HepG2 (cell line): Measurements from ENCODE around the gene ATRNL1. TPM values are rescaled to one million over a fixed set of nuclear protein-coding genes. Genes with fewer than 3 reads are reported as not detected.

Source experiments
- ATAC-seq: fragments of 200-7000 bp; cut with Tn5 transposase; 3 replicates; pipeline ENCODE4 v1.9.1; 2020; ENCODE audit warnings: mild to moderate bottlenecking, moderate library complexity
- BruUV-seq: library from RNA; stranded (reverse); fragments of 400-500 nt; replicated peaks from 2 replicates; lab custom pipeline; 2021; lab: Mats Ljungman, UMichigan
- CTCF ChIA-PET: fragments of 300-600 bp; formaldehyde crosslinking; extraction: SDS; loops from one replicate; lab custom pipeline; 2021; ENCODE audit warnings: low total read pairs, inconsistent platforms, low intra/inter-chr PET ratio; lab: Yijun Ruan, JAX
- POLR2A ChIA-PET: fragments of 350-600 bp; sonication (Branson Sonifier 250); formaldehyde crosslinking; loops from one replicate; lab custom pipeline; 2020; ENCODE audit warnings: antibody characterized with exemption, inconsistent platforms; lab: Yijun Ruan, JAX
- DNase-seq: peaks from one replicate; pipeline ENCODE4 v3.0.0-alpha.2; 2015; ENCODE audit warnings: low spot score
- FAIRE-seq: peaks from 3 replicates; lab custom pipeline; 2011; peaks lifted over from hg19 to GRCh38; lab: Jason Lieb, UNC
- H2AFZ ChIP-seq: one replicate; pipeline ENCODE4 v1.6.1; 2011; ENCODE audit warnings: low read length, inconsistent platforms
- H3K27ac ChIP-seq: fragments of 300-600 bp; 3 replicates; pipeline ENCODE4 v1.8.0; 2011; ENCODE audit warnings: mixed run types, mild to moderate bottlenecking, mixed read lengths, low read length, inconsistent platforms; ENCODE audit not compliant: insufficient read depth; ENCODE audit errors: extremely low read length
- H3K27me3 ChIP-seq, 2 experiments: fragments of 200-600 bp in 1 of 2; 2 replicates in 1 of 2; 3 replicates in 1 of 2; pipeline versions ENCODE4 v1.6.0 to v1.8.0; 2011; ENCODE audit warnings: low read length in 2 of 2, mild to moderate bottlenecking in 2 of 2, moderate library complexity in 2 of 2, inconsistent platforms in 1 of 2; ENCODE audit not compliant: insufficient read depth in 2 of 2, control insufficient read depth in 1 of 2
- H3K36me3 ChIP-seq, 2 experiments: fragments of 200-600 bp in 1 of 2; replicated peaks in 1 of 2; 2 replicates in 1 of 2; 3 replicates in 1 of 2; pipeline versions ENCODE4 v1.5.1 to v1.8.0; 2011; ENCODE audit warnings: low read length in 2 of 2, inconsistent platforms in 1 of 2; ENCODE audit not compliant: insufficient read depth in 2 of 2, control insufficient read depth in 1 of 2
- H3K4me1 ChIP-seq: 2 replicates; pipeline ENCODE4 v1.5.1; 2012; ENCODE audit warnings: low read length, inconsistent platforms; ENCODE audit not compliant: insufficient read depth
- H3K4me2 ChIP-seq: 2 replicates; pipeline ENCODE4 v1.6.0; 2011; ENCODE audit warnings: low read depth, low read length, inconsistent platforms
- H3K4me3 ChIP-seq, 3 experiments: fragments of 200-600 bp in 1 of 3; sonication (generic), shearing (Covaris generic) in 1 of 3; replicated peaks in 1 of 3; 2 replicates each; pipeline ENCODE4 v1.5.1; 2011 to 2016; ENCODE audit warnings: low read length in 3 of 3, inconsistent platforms in 2 of 3, low read depth in 2 of 3, mild to moderate bottlenecking in 2 of 3, control low read depth in 1 of 3, mixed read lengths in 1 of 3; ENCODE audit not compliant: insufficient read depth in 1 of 3
- H3K79me2 ChIP-seq: one replicate; pipeline ENCODE4 v1.6.1; 2011; ENCODE audit warnings: low read length, inconsistent platforms; ENCODE audit not compliant: insufficient read depth
- H3K9ac ChIP-seq: 2 replicates; pipeline ENCODE4 v1.6.0; 2011; ENCODE audit warnings: mild to moderate bottlenecking, low read depth, low read length, inconsistent platforms; ENCODE audit not compliant: insufficient read depth
- H3K9me3 ChIP-seq: 2 replicates; pipeline ENCODE4 v1.5.1; 2012; ENCODE audit warnings: mild to moderate bottlenecking, low read length
- H4K20me1 ChIP-seq: 2 replicates; pipeline ENCODE4 v1.6.0; 2011; ENCODE audit warnings: inconsistent platforms, mild to moderate bottlenecking, low read length, moderate library complexity; ENCODE audit not compliant: insufficient read depth
- ATAD3A ChIP-seq: sonication (generic); formaldehyde crosslinking; IDR thresholded peaks from 2 replicates; pipeline ENCODE4 v1.4.0; 2020; ENCODE audit warnings: missing genetic modification reagents
- E2F5 ChIP-seq: sonication (generic); formaldehyde crosslinking; conservative IDR thresholded peaks from 2 replicates; pipeline ENCODE4 v1.4.0; 2020; ENCODE audit warnings: missing genetic modification reagents
- EP300 ChIP-seq, 3 experiments: sonication (generic) in 1 of 3; formaldehyde crosslinking in 1 of 3; IDR thresholded peaks; 2 replicates each; pipeline versions ENCODE4 v1.5.1 to v1.6.1; 2011 to 2020; ENCODE audit warnings: low read depth in 2 of 3, low read length in 2 of 3, borderline replicate concordance in 1 of 3, improper control_type of control experiment in 1 of 3, mild to moderate bottlenecking in 1 of 3, missing genetic modification reagents in 1 of 3, moderate library complexity in 1 of 3
- ISL2 ChIP-seq: sonication (generic); formaldehyde crosslinking; IDR thresholded peaks from 2 replicates; pipeline ENCODE4 v1.5.0; 2020; ENCODE audit warnings: missing genetic modification reagents
- ISX ChIP-seq: sonication (generic); formaldehyde crosslinking; conservative IDR thresholded peaks from 2 replicates; pipeline ENCODE4 v1.5.0; 2020; ENCODE audit warnings: missing genetic modification reagents
- MIER3 ChIP-seq: IDR thresholded peaks from 2 replicates; pipeline ENCODE4 v1.6.1; 2016; ENCODE audit warnings: missing compliant biosample characterization, borderline replicate concordance
- SALL2 ChIP-seq: sonication (generic); formaldehyde crosslinking; IDR thresholded peaks from 2 replicates; pipeline ENCODE4 v1.8.1; 2023; ENCODE audit warnings: mild to moderate bottlenecking, missing genetic modification reagents, inconsistent platforms
- TP53 ChIP-seq: sonication (generic); formaldehyde crosslinking; conservative IDR thresholded peaks from 2 replicates; pipeline ENCODE4 v1.4.0; 2020; ENCODE audit warnings: missing genetic modification reagents
- ZHX2 ChIP-seq, 2 experiments: sonication (generic) in 1 of 2; formaldehyde crosslinking in 1 of 2; IDR thresholded peaks; 2 replicates each; pipeline versions ENCODE4 v1.6.1 to v1.9.0; 2014 to 2022; ENCODE audit warnings: antibody characterized with exemption in 1 of 2, borderline replicate concordance in 1 of 2, inconsistent platforms in 1 of 2, low read depth in 1 of 2, missing genetic modification reagents in 1 of 2
- ZNF101 ChIP-seq: sonication (generic); formaldehyde crosslinking; IDR thresholded peaks from 2 replicates; pipeline ENCODE4 v1.4.0; 2020; ENCODE audit warnings: mild to moderate bottlenecking, low read depth, missing genetic modification reagents, borderline replicate concordance
- ZNF329 ChIP-seq: sonication (generic); formaldehyde crosslinking; IDR thresholded peaks from 2 replicates; pipeline ENCODE4 v1.9.0; 2021; ENCODE audit warnings: low read depth, mild to moderate bottlenecking, missing genetic modification reagents
- ZNF350 ChIP-seq: sonication (generic); formaldehyde crosslinking; IDR thresholded peaks from 2 replicates; pipeline ENCODE4 v1.4.0; 2020; ENCODE audit warnings: mild to moderate bottlenecking, low read depth, missing genetic modification reagents, borderline replicate concordance
- ZNF354B ChIP-seq: sonication (generic); formaldehyde crosslinking; IDR thresholded peaks from 2 replicates; pipeline ENCODE4 v1.8.0; 2022; ENCODE audit warnings: mild to moderate bottlenecking, missing genetic modification reagents
- ZNF431 ChIP-seq: sonication (generic); formaldehyde crosslinking; IDR thresholded peaks from 2 replicates; pipeline ENCODE4 v1.9.0; 2022; ENCODE audit warnings: missing genetic modification reagents, low read depth, mild to moderate bottlenecking, borderline replicate concordance
- ZNF496 ChIP-seq: sonication (generic); formaldehyde crosslinking; IDR thresholded peaks from 2 replicates; pipeline ENCODE4 v1.8.1; 2023; ENCODE audit warnings: mild to moderate bottlenecking, moderate library complexity, missing genetic modification reagents; ENCODE audit not compliant: insufficient replicate concordance
- ZNF510 ChIP-seq: sonication (generic); formaldehyde crosslinking; IDR thresholded peaks from 2 replicates; pipeline ENCODE4 v1.4.0; 2020; ENCODE audit warnings: low read depth, mild to moderate bottlenecking, missing genetic modification reagents
- WGBS: methylation state at CpG from one replicate; pipeline ENCODE4 v1.1.6; 2017; ENCODE audit warnings: low lambda C conversion rate; 5-methylcytosine and 5-hydroxymethylcytosine counted together
- in situ Hi-C: cut with HindIII; loops from 2 replicates; pipeline ENCODE4 v1.10.0; 2017; ENCODE audit warnings: low pct_unique_long_range_greater_than_20kb; ENCODE audit not compliant: extremely low pct_ligation_motif_present
- intact Hi-C: fragments of 100-400 bp; cut with micrococcal nuclease; formaldehyde crosslinking; loops from one replicate; pipeline ENCODE4 v1.10.0; 2022; ENCODE audit not compliant: unreplicated experiment
- polyA plus RNA-seq, 8 experiments: library from polyadenylated mRNA; depleted of rRNA in 3 of 8; stranded (reverse) in 7 of 8; unstranded in 1 of 8; fragments of >200 nt; fragmentation: Illumina TruSeq in 4 of 8; extraction: Trizol in 4 of 8; gene quantifications; 2 replicates each; pipeline versions ENCODE4 v1.2.1 to v1.2.3, GENCODE V29; 2011 to 2016; ENCODE audit warnings: low read depth in 4 of 8, missing spikeins in 1 of 8, mixed read lengths in 1 of 8; ENCODE audit not compliant: insufficient read depth in 1 of 8
- total RNA-seq, 5 experiments: library from RNA; depleted of rRNA; stranded (reverse); fragments of >200 nt; fragmentation: Illumina TruSeq; extraction: Trizol; gene quantifications; 2 replicates each; pipeline ENCODE4 v1.2.3, GENCODE V29; 2016; ENCODE audit warnings: low read depth in 1 of 5
- TF ChIP-seq, protein P1 (sequence below): sonication (generic); formaldehyde crosslinking; IDR thresholded peaks from 2 replicates; pipeline ENCODE4 v1.4.0; 2020; ENCODE audit warnings: mild to moderate bottlenecking, missing genetic modification reagents

ATRNL1 gene
- total and polyA plus RNA-seq, 2 of the 13 experiments (the other 11 are each of a cell fraction or from before 2014, with no cell fraction given): 0.04 TPM; not detected in 1

DNA sequence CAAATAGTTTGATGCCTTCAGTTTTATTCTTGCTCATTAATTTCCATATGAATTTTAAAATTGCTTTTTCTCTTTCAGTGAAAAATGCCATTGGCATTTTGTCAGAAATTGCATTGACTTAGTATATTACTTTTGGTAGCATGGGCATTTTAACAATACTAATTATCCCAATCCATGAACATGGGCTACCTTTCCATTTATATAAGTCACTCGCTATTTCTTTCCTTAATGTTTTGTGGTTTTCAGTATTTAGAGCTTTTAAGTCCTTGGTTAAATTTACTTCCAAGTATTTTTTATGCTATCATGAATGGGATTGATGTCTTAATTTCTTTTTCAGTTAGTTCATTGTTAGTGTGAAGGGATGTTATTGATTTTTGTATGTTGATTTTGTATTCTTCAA lies 297.4 kb downstream of the ATRNL1 start (continued):
- TF ChIP-seq EP300 (IDR thresholded peaks at IDR 0.05; ENCODE audit: low read depth in 2 of 2, low read length in 2 of 2) (no peak), EP300 (CRISPR knock-in tag; IDR thresholded peaks at IDR 0.05; ENCODE audit: borderline replicate concordance) (no peak), TP53 (CRISPR knock-in tag) (no peak), E2F5 (CRISPR knock-in tag) (no peak), ATAD3A (CRISPR knock-in tag) (no peak), MIER3 (CRISPR knock-in tag) (no peak), ZNF101 (CRISPR knock-in tag) (no peak), ZNF354B (no peak)

DNA sequence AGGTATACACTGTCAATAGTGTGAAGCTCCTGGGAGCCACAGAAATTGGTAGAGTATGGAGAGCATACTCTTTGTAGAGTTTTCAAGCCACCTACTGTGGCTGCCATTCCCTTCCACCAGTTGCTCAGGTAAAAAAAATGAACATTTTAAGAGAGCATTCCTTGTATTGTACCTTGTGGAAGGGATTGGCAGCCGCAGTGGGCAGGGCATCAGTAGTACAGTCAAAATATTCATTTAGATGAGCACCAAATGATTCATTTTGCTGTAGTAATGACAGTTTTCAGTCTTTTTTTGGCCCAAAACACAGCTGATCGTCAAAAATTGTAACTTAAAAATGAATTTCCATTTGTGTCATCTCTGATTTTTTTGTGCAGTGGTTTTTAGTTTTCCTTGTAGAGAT lies 304.9 kb downstream of the ATRNL1 start:
- Histone ChIP-seq H4K20me1 (no peaks in the 10 kb centered on the region), H3K36me3 (no peaks in the 10 kb centered on the region), H3K27me3 (no peaks in the 10 kb centered on the region), H3K27ac (no peak overlapping the region), H3K79me2 (no peaks in the 10 kb centered on the region), H3K4me2 (no peak overlapping the region), H3K4me3 (no peak overlapping the region), H3K9me3 (no peaks in the 10 kb centered on the region), H3K9ac (no peak overlapping the region), H3K4me1 (no peaks in the 10 kb centered on the region), H2AFZ (no peak overlapping the region)
- FAIRE-seq (no peak), ATAC-seq (no peak), DNase-seq (no peak)
- ChIA-PET CTCF (no interaction called here), POLR2A (no interaction called here)
- in situ Hi-C loops: no loop called here
- intact Hi-C loops: no loop called here
- BruUV-seq: no TSS peak
- 2% methylated on average over 2 of the region's 2 CpGs for WGBS
- no peak for TF ChIP-seq ISL2
- TF ChIP-seq, protein P1, sequence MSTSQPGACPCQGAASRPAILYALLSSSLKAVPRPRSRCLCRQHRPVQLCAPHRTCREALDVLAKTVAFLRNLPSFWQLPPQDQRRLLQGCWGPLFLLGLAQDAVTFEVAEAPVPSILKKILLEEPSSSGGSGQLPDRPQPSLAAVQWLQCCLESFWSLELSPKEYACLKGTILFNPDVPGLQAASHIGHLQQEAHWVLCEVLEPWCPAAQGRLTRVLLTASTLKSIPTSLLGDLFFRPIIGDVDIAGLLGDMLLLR (CRISPR knock-in tag): no peak
- TF ChIP-seq ZNF496: no peak
- no peak for TF ChIP-seq ZNF510 (CRISPR knock-in tag)
- TF ChIP-seq ZNF329 (CRISPR knock-in tag): no peak
- no peak for TF ChIP-seq ISX (CRISPR knock-in tag)
- no peak for TF ChIP-seq ZNF431 (CRISPR knock-in tag)
- no peak for TF ChIP-seq ZNF350 (CRISPR knock-in tag)
- no peak for TF ChIP-seq SALL2 (CRISPR knock-in tag)
- no peak for TF ChIP-seq ZHX2 (IDR thresholded peaks at IDR 0.05; ENCODE audit: low read depth)
- TF ChIP-seq ZHX2 (CRISPR knock-in tag; IDR thresholded peaks at IDR 0.05; ENCODE audit: borderline replicate concordance): no peak
